Pancreas (tissue), 10 donors: ENCODE results near the gene MAP3K12. TPM values are rescaled to one million over a fixed set of nuclear protein-coding genes. Genes with fewer than 3 reads are reported as not detected.
"Not testable (repeated sequence)": the region's sequence is repeated elsewhere in the genome, so short reads cannot be mapped to it uniquely, and the experiment has no call there.

Experiments
- ATAC-seq, 4 donors: fragments of 200-7000 bp; cut with Tn5 transposase; one replicate each; pipeline versions ENCODE4 v1.8.0 to v1.9.1; 2020; ENCODE audit warnings: mild to moderate bottlenecking in 4 of 4, moderate library complexity in 4 of 4
- DNase-seq, 6 donors: peaks; one replicate each; pipeline ENCODE4 v3.0.0-alpha.2; 2020
- FAIRE-seq: peaks from 2 replicates; lab custom pipeline; 2012; peaks lifted over from hg19 to GRCh38; lab: Jason Lieb, UNC
- H3K27ac ChIP-seq, 4 donors: fragments of 200-600 bp; sonication (generic); 1 replicate in 3 of 4; 2 replicates in 1 of 4; pipeline versions ENCODE4 v1.5.0 to v1.8.0; 2020
- H3K27me3 ChIP-seq, 4 donors: fragments of 200-600 bp; one replicate each; pipeline ENCODE4 v1.8.0; 2021
- H3K36me3 ChIP-seq, 3 donors: fragments of 200-600 bp; sonication (generic) in 1 of 3; one replicate each; pipeline versions ENCODE4 v1.5.0 to v1.8.0; 2020 to 2021
- H3K4me1 ChIP-seq, 3 donors: fragments of 200-600 bp; one replicate each; pipeline ENCODE4 v1.8.0; 2021
- H3K4me3 ChIP-seq, 4 donors: fragments of 200-600 bp; sonication (generic) in 2 of 4; one replicate each; pipeline versions ENCODE4 v1.5.0 to v1.8.0; 2020 to 2021
- H3K9me3 ChIP-seq, 4 donors: fragments of 200-600 bp; one replicate each; pipeline ENCODE4 v1.8.0; 2021
- CTCF ChIP-seq, 4 donors: fragments of 200-600 bp; sonication (generic) in 3 of 4; IDR thresholded peaks; one replicate each; pipeline versions ENCODE4 v1.5.0 to v1.8.0; 2021; ENCODE audit warnings: antibody characterized with exemption in 4 of 4
- WGBS, 2 donors: extraction: QIAGEN DNeasy Blood & Tissue Kit; methylation state at CpG; one replicate each; pipeline ENCODE4 v1.1.7; 2013; 5-methylcytosine and 5-hydroxymethylcytosine counted together
- intact Hi-C, 3 donors: fragments of 100-400 bp; cut with DNase I; formaldehyde crosslinking; loops; one replicate each; pipeline versions ENCODE4 v1.11.1 to v1.14.2; 2022
- polyA plus RNA-seq, 2 donors: library from polyadenylated mRNA; stranded (reverse); fragments of 200-250 nt; gene quantifications; one replicate each; pipeline ENCODE4 v1.2.3, GENCODE V29; 2013
- total RNA-seq, 6 donors: library from RNA; stranded (reverse); fragmentation: NEBNext Ultra II Directional in 4 of 6; extraction: Animal tissue kit (Norgen Biotek cat#: 25700) in 4 of 6; gene quantifications; one replicate each; pipeline versions ENCODE4 v1.2.1 to v1.2.4, GENCODE V29; 2021 to 2023
- donor health status: healthy with polysubstance abuse.
- donor health status: DM: no; HTN: no; CAD: no; lungs with moderate emphysema.
- donor health status: DM: no; HTN: no; CAD: no.
- donor health status: control.
- donor health status: control.
- donor health status: Bipolar disorder and iron deficiency.
- donor health status: DM: yes; HTN: yes; CAD: no.
- donor health status: DM: no; HTN: no; CAD: no.
- donor health status: DM: no; HTN: no; CAD: no.
- donor health status: DM: yes; HTN: yes; CAD: no.

The MAP3K12 gene
- total and polyA plus RNA-seq, 8 donors, result 2.3 to 24.9 (median 4.7) TPM

- Histone ChIP-seq H3K27me3 (no peaks in the 10 kb centered on the region), H3K4me3 (peak within 1 kb of the TSS; percentile 49 to 71 (median 62)), H3K36me3 (peaks cover 9 to 24% (median 13%) of the 10 kb centered on the region in 3 donors), H3K4me1 (peaks cover 7 to 15% (median 10%) of the 10 kb centered on the region in 3 donors), H3K9me3 (no peaks in the 10 kb centered on the region), H3K27ac (peak within 1 kb of the TSS; percentile 69 to 94 (median 88))
- intact Hi-C loops, result no loop called here
- peak; percentile 64 to 79 (median 68) for TF ChIP-seq CTCF (IDR thresholded peaks at IDR 0.05)
- WGBS, 2 donors, result 0 to 1% methylated on average over 29 to 32 of the region's 32 CpGs
- DNase-seq (peak; percentile 96 to 99 (median 98)), ATAC-seq (peak; percentile 94 to 97 (median 95)), FAIRE-seq (peak; percentile 77)
Observed at GRCh38 chr12:53451661-53452158, 47.5 kb downstream of the MAP3K12 start, which contains the start of gene PCBP2. Gene PCBP2 (plus strand): TSS chr12:53452102. CDS start chr12:53454801, 2,699 bp downstream.

GRCh38 chr12:53450936-53451335, 48.3 kb downstream of the MAP3K12 start:
- H3K36me3 ChIP-seq, result peaks cover 5 to 21% (median 7%) of the 10 kb centered on the region in 3 donors
- TF ChIP-seq CTCF (IDR thresholded peaks at IDR 0.05), result no peak
- no peak overlapping the region for H3K27ac ChIP-seq
- peaks cover 7 to 15% (median 10%) of the 10 kb centered on the region in 3 donors for H3K4me1 ChIP-seq
- ATAC-seq (no peak), DNase-seq (no peak), FAIRE-seq (no peak)
- H3K4me3 ChIP-seq, result no peak overlapping the region
- no peaks in the 10 kb centered on the region for H3K9me3 ChIP-seq
- WGBS, 2 donors, result 69 to 84% methylated on average over 7 of the region's 7 CpGs
- H3K27me3 ChIP-seq, result no peaks in the 10 kb centered on the region
- intact Hi-C loops, result no loop called here

GRCh38 chr12:53444593-53445325, 54.5 kb downstream of the MAP3K12 start:
- DNase-seq, result peak in 1 of 6 donors; percentile 28
- H3K9me3 ChIP-seq, H3K27me3 ChIP-seq, H3K4me3 ChIP-seq, H3K36me3 ChIP-seq, ATAC-seq, intact Hi-C loops, FAIRE-seq: not testable (repeated sequence)
- Histone ChIP-seq H3K27ac (peak overlapping the region in 2 of 4 donors; percentile 6 to 30), H3K4me1 (peaks cover 10 to 24% (median 16%) of the 10 kb centered on the region in 3 donors)
- WGBS, 2 donors, result 81 to 83% methylated on average over 11 of the region's 11 CpGs

GRCh38 chr12:53443955-53444354, 55.3 kb downstream of the MAP3K12 start:
- TF ChIP-seq CTCF (IDR thresholded peaks at IDR 0.05), result no peak
- WGBS, 2 donors, result 53 to 62% methylated on average over 4 of the region's 4 CpGs
- DNase-seq (peak in 1 of 6 donors; percentile 33), FAIRE-seq (no peak), ATAC-seq (no peak)
- no peaks in the 10 kb centered on the region for H3K27me3 ChIP-seq
- H3K27ac ChIP-seq, result peak overlapping the region in 2 of 4 donors; percentile 6 to 30
- peaks cover 10 to 24% (median 16%) of the 10 kb centered on the region in 3 donors for H3K4me1 ChIP-seq
- intact Hi-C loops, result no loop called here
- H3K9me3 ChIP-seq, result no peaks in the 10 kb centered on the region
- peaks cover 0 to 6% (median 0%) of the 10 kb centered on the region in 3 donors for H3K36me3 ChIP-seq
- no peak overlapping the region for H3K4me3 ChIP-seq

- no peak for TF ChIP-seq CTCF (IDR thresholded peaks at IDR 0.05)
- intact Hi-C loops, result no loop called here
- peak within 1 kb of the TSS; percentile 65 to 97 (median 86) for H3K27ac ChIP-seq
- FAIRE-seq (peak; percentile 82), ATAC-seq (peak; percentile 95 to 98 (median 96)), DNase-seq (peak; percentile 96 to 99 (median 98))
- peak within 1 kb of the TSS; percentile 56 to 68 (median 66) for H3K4me3 ChIP-seq
- no peaks in the 10 kb centered on the region for H3K9me3 ChIP-seq
- no peaks in the 10 kb centered on the region for H3K27me3 ChIP-seq
- H3K36me3 ChIP-seq, result peaks cover 0 to under 1% (median 0%) of the 10 kb centered on the region in 3 donors
- H3K4me1 ChIP-seq, result peaks cover 10 to 24% (median 16%) of the 10 kb centered on the region in 3 donors
- 1% methylated on average over 31 of the region's 31 CpGs for WGBS, 2 donors
Observed at GRCh38 chr12:53441040-53441833, 58.0 kb downstream of the MAP3K12 start, which contains the start of gene PRR13. Gene PRR13 (plus strand): TSS chr12:53441734. CDS start chr12:53442715, 981 bp downstream.

- intact Hi-C loops, FAIRE-seq, H3K36me3 ChIP-seq, H3K27me3 ChIP-seq, H3K4me3 ChIP-seq, H3K27ac ChIP-seq, ATAC-seq, H3K9me3 ChIP-seq: not testable (repeated sequence)
- DNase-seq, result peak in 1 of 6 donors; percentile 3
- H3K4me1 ChIP-seq, result peaks cover 6 to 16% (median 6%) of the 10 kb centered on the region in 3 donors
Observed at GRCh38 chr12:53439582-53439981, 59.7 kb downstream of the MAP3K12 start.

GRCh38 chr12:53435326-53435725, 63.9 kb downstream of the MAP3K12 start:
- H3K4me1 ChIP-seq, H3K27ac ChIP-seq, H3K27me3 ChIP-seq, FAIRE-seq, H3K9me3 ChIP-seq, H3K36me3 ChIP-seq, H3K4me3 ChIP-seq, ATAC-seq, intact Hi-C loops: not testable (repeated sequence)
- peak in 1 of 6 donors; percentile 6 for DNase-seq
- WGBS, 2 donors, result 95 to 96% methylated on average over 9 of the region's 9 CpGs
